Hepatocyte (in vitro differentiated cells): Measurements from ENCODE around the gene CERS1.

Experiments
- CTCF ChIP-seq: fragments of 200-600 bp; sonication (generic); IDR thresholded peaks from 2 replicates; pipeline ENCODE4 v1.5.1; 2016; ENCODE audit warnings: antibody characterized with exemption, mild to moderate bottlenecking; ENCODE audit not compliant: poor library complexity
- EZH2 ChIP-seq: fragments of 200-600 bp; sonication (generic); IDR thresholded peaks from 2 replicates; pipeline ENCODE4 v1.6.1; 2016; ENCODE audit warnings: antibody characterized with exemption, mild to moderate bottlenecking, borderline replicate concordance
- EZH2phosphoT487 ChIP-seq: fragments of 200-600 bp; sonication (generic); IDR thresholded peaks from one replicate; pipeline ENCODE4 v1.6.1; 2018; ENCODE audit warnings: antibody characterized with exemption, mild to moderate bottlenecking, low read depth, moderate library complexity; ENCODE audit not compliant: unreplicated experiment, severe bottlenecking

DNA sequence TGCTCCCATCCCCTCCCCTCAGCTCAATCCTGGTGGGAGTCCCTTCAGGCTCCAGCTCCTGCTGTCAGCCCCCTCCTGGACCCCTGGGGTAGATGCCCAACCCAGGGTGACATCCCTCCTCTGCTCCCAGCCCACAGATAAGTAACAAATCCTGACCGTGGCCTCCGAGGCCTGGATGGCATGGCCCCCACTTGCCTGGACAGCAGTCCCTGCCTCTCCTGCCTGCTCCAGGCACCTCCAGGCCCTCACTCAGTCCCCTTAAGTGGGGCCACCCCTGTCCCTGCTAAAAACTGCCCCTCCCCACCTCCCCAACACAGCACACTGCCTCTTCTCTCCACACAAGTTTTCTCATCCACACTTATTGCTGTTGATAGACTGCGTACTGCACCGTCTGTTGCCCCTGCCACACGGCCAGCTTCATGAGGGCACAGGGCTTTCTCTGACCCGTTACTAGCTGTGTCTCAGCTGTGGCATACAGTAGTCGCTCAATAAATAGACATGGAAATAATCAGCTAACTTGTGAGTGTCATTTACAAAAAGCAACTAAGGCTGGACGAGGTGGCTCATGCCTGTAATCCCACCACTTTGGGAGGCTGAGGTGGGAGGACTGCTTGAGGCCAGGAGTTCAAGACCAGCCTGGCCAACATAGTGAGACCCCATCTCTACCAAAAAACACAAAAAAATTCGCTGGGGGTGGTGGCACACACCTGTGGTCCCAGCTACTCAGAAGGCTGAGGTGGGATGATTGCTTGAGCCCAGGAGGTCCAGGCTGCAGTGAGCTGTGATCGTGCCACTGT lies 5.8 kb downstream of the CERS1 start:
- no peak for TF ChIP-seq CTCF
- no peak for TF ChIP-seq EZH2
- no peak for TF ChIP-seq EZH2phosphoT487
